Measurements from ENCODE around the gene RERG. TPM values are rescaled to one million over a fixed set of nuclear protein-coding genes. Genes with fewer than 3 reads are reported as not detected.

Gene RERG
- total RNA-seq, 1 experiment from 2014 or later: not detected

DNA sequence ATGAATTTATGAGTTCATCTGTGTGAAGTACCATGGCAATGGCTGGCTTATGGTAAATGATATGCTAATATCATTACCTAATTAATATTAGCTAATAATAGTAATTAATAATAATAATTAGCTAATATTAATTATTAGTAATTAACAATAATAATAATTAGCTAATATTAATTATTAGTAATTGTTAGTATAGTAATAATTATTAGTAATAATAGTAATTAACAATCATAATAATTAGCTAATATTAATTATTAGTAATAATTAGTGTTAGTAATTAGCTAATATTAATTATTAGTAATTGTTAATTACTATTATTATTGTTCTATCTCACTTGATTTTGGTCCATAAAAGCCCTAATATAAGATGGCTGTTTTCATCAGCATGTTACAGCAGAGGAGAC lies 19.8 kb downstream of the RERG start:
- Histone ChIP-seq H3K4me3 (ENCODE audit: low read depth in 2 of 2, low read length in 2 of 2) (no peak overlapping the region), H3K27ac (ENCODE audit: low read length) (no peak overlapping the region), H3K27me3 (ENCODE audit: control insufficient read depth, insufficient read depth, low read length) (no peaks in the 10 kb centered on the region), H3K4me1 (ENCODE audit: control insufficient read depth, insufficient read depth, low read length) (no peaks in the 10 kb centered on the region), H3K9me3 (ENCODE audit: control insufficient read depth, insufficient read depth, low read depth, low read length) (no peaks in the 10 kb centered on the region), H3K36me3 (ENCODE audit: control insufficient read depth, insufficient read depth, low read length) (no peaks in the 10 kb centered on the region)
- no TSS peak for BruUV-seq (replicated peaks)
- in situ Hi-C loops (cut with HindIII; ENCODE audit: low pct_unique_long_range_greater_than_20kb, low sequenced_read_pairs) (no loop called here), intact Hi-C loops (cut with micrococcal nuclease; ENCODE audit: unreplicated experiment) (no loop called here)
- POLR2A ChIA-PET: no interaction called here
- TF ChIP-seq SIN3A (IDR thresholded peaks at IDR 0.05; ENCODE audit: borderline replicate concordance, insufficient read depth, low read depth, low read length): no peak
- TF ChIP-seq, protein P1, sequence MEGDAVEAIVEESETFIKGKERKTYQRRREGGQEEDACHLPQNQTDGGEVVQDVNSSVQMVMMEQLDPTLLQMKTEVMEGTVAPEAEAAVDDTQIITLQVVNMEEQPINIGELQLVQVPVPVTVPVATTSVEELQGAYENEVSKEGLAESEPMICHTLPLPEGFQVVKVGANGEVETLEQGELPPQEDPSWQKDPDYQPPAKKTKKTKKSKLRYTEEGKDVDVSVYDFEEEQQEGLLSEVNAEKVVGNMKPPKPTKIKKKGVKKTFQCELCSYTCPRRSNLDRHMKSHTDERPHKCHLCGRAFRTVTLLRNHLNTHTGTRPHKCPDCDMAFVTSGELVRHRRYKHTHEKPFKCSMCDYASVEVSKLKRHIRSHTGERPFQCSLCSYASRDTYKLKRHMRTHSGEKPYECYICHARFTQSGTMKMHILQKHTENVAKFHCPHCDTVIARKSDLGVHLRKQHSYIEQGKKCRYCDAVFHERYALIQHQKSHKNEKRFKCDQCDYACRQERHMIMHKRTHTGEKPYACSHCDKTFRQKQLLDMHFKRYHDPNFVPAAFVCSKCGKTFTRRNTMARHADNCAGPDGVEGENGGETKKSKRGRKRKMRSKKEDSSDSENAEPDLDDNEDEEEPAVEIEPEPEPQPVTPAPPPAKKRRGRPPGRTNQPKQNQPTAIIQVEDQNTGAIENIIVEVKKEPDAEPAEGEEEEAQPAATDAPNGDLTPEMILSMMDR (IDR thresholded peaks at IDR 0.05): no peak
- TF ChIP-seq TCF7L2 (IDR thresholded peaks at IDR 0.05; ENCODE audit: low read depth, low read length): no peak
- TF ChIP-seq, protein P2, sequence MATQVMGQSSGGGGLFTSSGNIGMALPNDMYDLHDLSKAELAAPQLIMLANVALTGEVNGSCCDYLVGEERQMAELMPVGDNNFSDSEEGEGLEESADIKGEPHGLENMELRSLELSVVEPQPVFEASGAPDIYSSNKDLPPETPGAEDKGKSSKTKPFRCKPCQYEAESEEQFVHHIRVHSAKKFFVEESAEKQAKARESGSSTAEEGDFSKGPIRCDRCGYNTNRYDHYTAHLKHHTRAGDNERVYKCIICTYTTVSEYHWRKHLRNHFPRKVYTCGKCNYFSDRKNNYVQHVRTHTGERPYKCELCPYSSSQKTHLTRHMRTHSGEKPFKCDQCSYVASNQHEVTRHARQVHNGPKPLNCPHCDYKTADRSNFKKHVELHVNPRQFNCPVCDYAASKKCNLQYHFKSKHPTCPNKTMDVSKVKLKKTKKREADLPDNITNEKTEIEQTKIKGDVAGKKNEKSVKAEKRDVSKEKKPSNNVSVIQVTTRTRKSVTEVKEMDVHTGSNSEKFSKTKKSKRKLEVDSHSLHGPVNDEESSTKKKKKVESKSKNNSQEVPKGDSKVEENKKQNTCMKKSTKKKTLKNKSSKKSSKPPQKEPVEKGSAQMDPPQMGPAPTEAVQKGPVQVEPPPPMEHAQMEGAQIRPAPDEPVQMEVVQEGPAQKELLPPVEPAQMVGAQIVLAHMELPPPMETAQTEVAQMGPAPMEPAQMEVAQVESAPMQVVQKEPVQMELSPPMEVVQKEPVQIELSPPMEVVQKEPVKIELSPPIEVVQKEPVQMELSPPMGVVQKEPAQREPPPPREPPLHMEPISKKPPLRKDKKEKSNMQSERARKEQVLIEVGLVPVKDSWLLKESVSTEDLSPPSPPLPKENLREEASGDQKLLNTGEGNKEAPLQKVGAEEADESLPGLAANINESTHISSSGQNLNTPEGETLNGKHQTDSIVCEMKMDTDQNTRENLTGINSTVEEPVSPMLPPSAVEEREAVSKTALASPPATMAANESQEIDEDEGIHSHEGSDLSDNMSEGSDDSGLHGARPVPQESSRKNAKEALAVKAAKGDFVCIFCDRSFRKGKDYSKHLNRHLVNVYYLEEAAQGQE (IDR thresholded peaks at IDR 0.05; ENCODE audit: insufficient read depth in 1 of 2, low read depth in 2 of 2, low read length in 1 of 2): no peak
- no peak for TF ChIP-seq POLR2AphosphoS5 (IDR thresholded peaks at IDR 0.05; ENCODE audit: low read depth, low read length)
- ATAC-seq (no peak), DNase-seq (ENCODE audit: low read depth, low spot score) (no peak)
- CTCF ChIA-PET: no interaction called here

DNA sequence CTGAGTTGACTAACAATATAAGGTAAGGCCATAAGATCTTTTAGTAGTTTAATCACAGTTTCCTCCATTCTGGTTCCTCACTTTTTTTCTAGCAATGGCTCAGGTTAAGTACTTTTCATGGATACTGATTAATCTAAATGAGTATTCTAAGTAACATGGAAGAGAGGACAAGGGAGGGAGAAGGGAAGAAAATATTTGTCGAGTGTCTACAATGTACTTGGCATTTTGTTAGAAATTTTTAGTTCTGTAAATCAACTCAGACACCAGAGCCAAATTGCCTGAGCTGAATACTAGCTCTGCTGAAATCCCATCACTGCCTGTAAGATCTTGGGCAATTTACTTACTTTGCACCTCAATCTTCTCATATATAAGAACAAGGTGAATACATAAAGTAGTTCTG lies 20.2 kb downstream of the RERG start:
- intact Hi-C loops (cut with micrococcal nuclease; ENCODE audit: unreplicated experiment) (no loop called here), in situ Hi-C loops (cut with HindIII; ENCODE audit: low pct_unique_long_range_greater_than_20kb, low sequenced_read_pairs) (no loop called here)
- BruUV-seq (replicated peaks): no TSS peak
- H3K27me3 ChIP-seq (ENCODE audit: control insufficient read depth, insufficient read depth, low read length): no peaks in the 10 kb centered on the region
- POLR2A ChIA-PET: no interaction called here
- H3K27ac ChIP-seq (ENCODE audit: low read length): no peak overlapping the region
- ATAC-seq (no peak), DNase-seq (ENCODE audit: low read depth, low spot score) (no peak)
- no peaks in the 10 kb centered on the region for H3K36me3 ChIP-seq (ENCODE audit: control insufficient read depth, insufficient read depth, low read length)
- H3K9me3 ChIP-seq (ENCODE audit: control insufficient read depth, insufficient read depth, low read depth, low read length): no peaks in the 10 kb centered on the region
- CTCF ChIA-PET: no interaction called here
- TF ChIP-seq POLR2AphosphoS5 (IDR thresholded peaks at IDR 0.05; ENCODE audit: low read depth, low read length) (no peak), SIN3A (IDR thresholded peaks at IDR 0.05; ENCODE audit: borderline replicate concordance, insufficient read depth, low read depth, low read length) (no peak)
- TF ChIP-seq, protein P1 (IDR thresholded peaks at IDR 0.05): no peak
- H3K4me1 ChIP-seq (ENCODE audit: control insufficient read depth, insufficient read depth, low read length): no peaks in the 10 kb centered on the region
- H3K4me3 ChIP-seq (ENCODE audit: low read depth in 2 of 2, low read length in 2 of 2): no peak overlapping the region

Measured in Panc1 (cell line).